Kidney epithelial cell (primary cell): Measurements from ENCODE around the gene ZFY. TPM values are rescaled to one million over a fixed set of nuclear protein-coding genes. Genes with fewer than 3 reads are reported as not detected.

Experiments
- DNase-seq: peaks from one replicate; pipeline ENCODE4 v3.0.0-alpha.2; 2010; ENCODE audit warnings: low read depth
- H3K27me3 ChIP-seq: 2 replicates; pipeline ENCODE4 v1.6.0; 2011; ENCODE audit warnings: low read length; ENCODE audit not compliant: control insufficient read depth, insufficient read depth
- H3K36me3 ChIP-seq: 2 replicates; pipeline ENCODE4 v1.5.1; 2011; ENCODE audit warnings: low read length; ENCODE audit not compliant: control insufficient read depth, insufficient read depth
- H3K4me3 ChIP-seq: 2 replicates; pipeline ENCODE4 v1.5.1; 2011; ENCODE audit warnings: low read depth, mild to moderate bottlenecking, control low read depth, low read length
- total RNA-seq: library from RNA; depleted of rRNA; stranded (reverse); fragments of >200 nt; gene quantifications from 2 replicates; pipeline ENCODE4 v1.2.3, GENCODE V29; 2015
- TF ChIP-seq, protein P1 (sequence below): IDR thresholded peaks from 2 replicates; pipeline ENCODE4 v1.5.1; 2011; ENCODE audit warnings: mild to moderate bottlenecking, moderate library complexity, low read length, control low read depth, inconsistent platforms; ENCODE audit not compliant: insufficient read depth, poor library complexity, severe bottlenecking

ZFY gene
- 6.6 and 9.3 TPM in 2 replicates for total RNA-seq

DNA sequence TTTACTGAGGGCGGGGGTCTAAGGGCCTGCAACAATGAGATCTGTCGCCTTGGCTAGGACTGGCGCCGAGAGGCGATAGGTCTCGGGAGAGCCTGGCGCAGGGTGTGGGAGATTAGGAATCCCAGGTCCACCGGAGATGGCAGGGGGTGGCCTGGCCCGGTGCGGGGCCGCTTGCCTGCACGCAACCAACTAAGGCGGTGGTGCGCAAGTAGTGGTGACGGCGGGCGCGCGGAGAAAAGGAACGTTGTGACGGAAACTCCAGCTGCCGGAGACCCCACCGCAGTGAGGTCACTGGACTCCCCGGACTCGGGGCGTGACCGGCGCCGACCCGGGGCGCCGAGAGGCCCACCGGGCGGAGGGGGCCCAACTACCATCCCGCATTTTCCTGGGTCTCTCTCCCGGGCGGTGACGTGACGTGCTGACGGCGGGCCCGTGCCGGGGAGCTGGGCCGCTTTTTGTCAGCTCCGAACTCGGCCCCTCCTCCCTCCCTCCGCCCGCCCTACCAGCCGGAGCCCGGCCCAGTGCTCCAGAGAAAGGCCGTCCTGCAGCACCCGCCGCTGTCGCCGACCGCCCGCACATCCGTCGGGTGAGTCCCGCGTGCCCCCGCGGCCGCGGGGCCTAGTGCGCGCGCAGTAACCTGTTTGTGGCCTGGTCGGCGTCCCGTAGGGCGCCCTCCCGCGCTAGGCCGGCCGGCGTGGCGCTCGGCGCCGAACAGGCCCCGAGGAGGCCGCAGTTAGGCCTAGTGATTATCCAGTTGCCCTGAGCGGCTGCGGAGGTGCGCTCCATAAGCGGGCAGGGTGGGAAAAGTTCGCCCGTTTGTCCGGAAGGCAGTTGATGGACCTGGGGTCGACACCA is at the start of gene ZFY:
ZFY (plus strand) TSS at position 521 of the 855 bp plus-strand sequence. CDS start 18,556 bp downstream, outside the sequence.
- no peak within 1 kb of the TSS for H3K4me3 ChIP-seq
- no peaks in the 10 kb centered on the region for H3K36me3 ChIP-seq
- no peaks in the 10 kb centered on the region for H3K27me3 ChIP-seq
- TF ChIP-seq, protein P1, sequence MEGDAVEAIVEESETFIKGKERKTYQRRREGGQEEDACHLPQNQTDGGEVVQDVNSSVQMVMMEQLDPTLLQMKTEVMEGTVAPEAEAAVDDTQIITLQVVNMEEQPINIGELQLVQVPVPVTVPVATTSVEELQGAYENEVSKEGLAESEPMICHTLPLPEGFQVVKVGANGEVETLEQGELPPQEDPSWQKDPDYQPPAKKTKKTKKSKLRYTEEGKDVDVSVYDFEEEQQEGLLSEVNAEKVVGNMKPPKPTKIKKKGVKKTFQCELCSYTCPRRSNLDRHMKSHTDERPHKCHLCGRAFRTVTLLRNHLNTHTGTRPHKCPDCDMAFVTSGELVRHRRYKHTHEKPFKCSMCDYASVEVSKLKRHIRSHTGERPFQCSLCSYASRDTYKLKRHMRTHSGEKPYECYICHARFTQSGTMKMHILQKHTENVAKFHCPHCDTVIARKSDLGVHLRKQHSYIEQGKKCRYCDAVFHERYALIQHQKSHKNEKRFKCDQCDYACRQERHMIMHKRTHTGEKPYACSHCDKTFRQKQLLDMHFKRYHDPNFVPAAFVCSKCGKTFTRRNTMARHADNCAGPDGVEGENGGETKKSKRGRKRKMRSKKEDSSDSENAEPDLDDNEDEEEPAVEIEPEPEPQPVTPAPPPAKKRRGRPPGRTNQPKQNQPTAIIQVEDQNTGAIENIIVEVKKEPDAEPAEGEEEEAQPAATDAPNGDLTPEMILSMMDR, result no peak
- DNase-seq, result no peak

DNA sequence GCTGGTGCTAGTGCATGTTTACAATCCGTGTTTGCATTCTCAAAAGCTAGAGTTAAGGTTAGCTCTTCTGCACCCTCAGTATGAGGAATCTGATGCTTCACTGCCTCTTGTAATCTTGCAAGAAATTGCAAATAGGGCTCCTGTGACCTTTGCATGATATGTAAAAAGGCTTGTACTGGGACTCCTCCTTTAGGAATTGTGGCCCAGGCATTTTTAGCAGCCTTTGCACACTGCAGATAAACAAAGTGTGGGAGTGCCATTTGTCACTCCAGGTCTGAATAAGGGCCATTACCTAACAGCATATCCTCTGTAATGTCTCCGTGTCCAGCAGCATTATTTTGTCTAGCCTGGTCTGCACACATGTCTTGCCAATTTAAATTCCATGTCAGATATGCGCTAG is 49.3 kb upstream of the ZFY start:
- TF ChIP-seq, protein P1, result no peak
- Histone ChIP-seq H3K4me3 (no peak overlapping the region), H3K27me3 (no peaks in the 10 kb centered on the region), H3K36me3 (no peaks in the 10 kb centered on the region)
- DNase-seq, result no peak

GRCh38 chrY:2887386-2887785 is 47.8 kb upstream of the ZFY start:
- Histone ChIP-seq H3K4me3 (no peak overlapping the region), H3K36me3 (no peaks in the 10 kb centered on the region), H3K27me3 (no peaks in the 10 kb centered on the region)
- no peak for DNase-seq
- TF ChIP-seq, protein P1, result no peak

DNA sequence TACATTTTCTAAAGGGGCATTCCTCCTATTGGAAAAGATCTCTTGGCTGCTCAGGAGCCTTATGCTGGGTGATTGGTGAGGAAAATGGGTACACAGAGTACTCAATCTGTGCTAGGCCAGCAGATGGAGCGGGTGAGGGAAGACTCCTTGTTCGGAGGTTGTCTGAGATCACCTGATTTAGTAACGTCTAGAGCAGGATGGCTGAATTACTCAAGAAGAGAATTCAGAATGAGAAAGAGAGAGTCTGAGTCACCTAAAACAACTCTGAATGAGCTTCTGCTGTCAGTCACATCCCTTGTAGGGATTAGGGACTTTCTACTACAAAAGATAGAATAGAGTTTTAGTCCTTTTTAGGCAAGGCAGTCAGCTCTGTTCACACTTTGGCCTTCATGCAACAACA is 47.2 kb upstream of the ZFY start:
- no peaks in the 10 kb centered on the region for H3K27me3 ChIP-seq
- H3K4me3 ChIP-seq, result no peak overlapping the region
- DNase-seq, result no peak
- H3K36me3 ChIP-seq, result no peaks in the 10 kb centered on the region
- TF ChIP-seq, protein P1, result no peak

DNA sequence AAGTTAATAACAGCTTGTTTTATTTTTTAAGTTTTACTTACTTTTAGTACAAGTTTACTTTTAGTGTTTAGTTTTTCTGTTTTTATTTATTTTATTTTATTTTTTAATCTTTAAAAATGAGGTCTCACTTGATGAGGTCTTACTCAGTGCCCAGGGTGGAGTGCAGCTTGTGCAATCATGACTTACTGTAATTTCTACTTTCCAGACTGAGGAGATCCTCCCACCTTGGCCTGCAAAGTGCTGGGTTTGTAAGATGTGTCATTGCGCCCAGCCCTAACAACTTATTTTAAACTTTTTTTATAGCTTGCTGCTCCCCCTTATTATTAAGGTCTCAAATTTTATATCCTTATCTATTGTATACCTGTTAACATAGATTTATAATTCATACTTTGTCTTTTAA is 41.7 kb upstream of the ZFY start:
- H3K4me3 ChIP-seq, result no peak overlapping the region
- no peaks in the 10 kb centered on the region for H3K27me3 ChIP-seq
- TF ChIP-seq, protein P1, result no peak
- DNase-seq, result no peak
- no peaks in the 10 kb centered on the region for H3K36me3 ChIP-seq

DNA sequence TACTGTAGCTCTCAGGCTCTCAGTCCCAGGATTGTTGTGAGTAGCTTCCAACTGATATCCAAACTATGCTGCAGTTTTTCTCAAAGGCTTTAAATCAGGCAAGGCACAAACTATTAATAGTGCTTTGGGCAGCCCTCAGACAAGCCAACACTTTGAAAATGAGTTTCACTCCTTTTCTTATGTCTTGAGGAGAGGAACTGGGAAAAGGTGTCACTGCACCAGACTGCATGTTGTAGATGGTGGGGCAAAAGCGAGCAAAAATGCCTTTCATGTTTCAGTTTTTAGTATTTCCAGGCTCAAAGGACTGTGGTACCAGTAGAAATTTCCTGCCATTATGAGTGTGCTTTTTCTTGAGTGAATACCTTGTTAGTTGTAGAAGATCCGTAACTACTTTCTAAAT is 39.1 kb upstream of the ZFY start:
- no peaks in the 10 kb centered on the region for H3K36me3 ChIP-seq
- no peak overlapping the region for H3K4me3 ChIP-seq
- DNase-seq, result no peak
- TF ChIP-seq, protein P1, result no peak
- H3K27me3 ChIP-seq, result no peaks in the 10 kb centered on the region
